ENCODE results near the gene NCLN.
"Not testable (repeated sequence)": the region's sequence is repeated elsewhere in the genome, so short reads cannot be mapped to it uniquely, and the experiment has no call there.

NCLN gene

DNA sequence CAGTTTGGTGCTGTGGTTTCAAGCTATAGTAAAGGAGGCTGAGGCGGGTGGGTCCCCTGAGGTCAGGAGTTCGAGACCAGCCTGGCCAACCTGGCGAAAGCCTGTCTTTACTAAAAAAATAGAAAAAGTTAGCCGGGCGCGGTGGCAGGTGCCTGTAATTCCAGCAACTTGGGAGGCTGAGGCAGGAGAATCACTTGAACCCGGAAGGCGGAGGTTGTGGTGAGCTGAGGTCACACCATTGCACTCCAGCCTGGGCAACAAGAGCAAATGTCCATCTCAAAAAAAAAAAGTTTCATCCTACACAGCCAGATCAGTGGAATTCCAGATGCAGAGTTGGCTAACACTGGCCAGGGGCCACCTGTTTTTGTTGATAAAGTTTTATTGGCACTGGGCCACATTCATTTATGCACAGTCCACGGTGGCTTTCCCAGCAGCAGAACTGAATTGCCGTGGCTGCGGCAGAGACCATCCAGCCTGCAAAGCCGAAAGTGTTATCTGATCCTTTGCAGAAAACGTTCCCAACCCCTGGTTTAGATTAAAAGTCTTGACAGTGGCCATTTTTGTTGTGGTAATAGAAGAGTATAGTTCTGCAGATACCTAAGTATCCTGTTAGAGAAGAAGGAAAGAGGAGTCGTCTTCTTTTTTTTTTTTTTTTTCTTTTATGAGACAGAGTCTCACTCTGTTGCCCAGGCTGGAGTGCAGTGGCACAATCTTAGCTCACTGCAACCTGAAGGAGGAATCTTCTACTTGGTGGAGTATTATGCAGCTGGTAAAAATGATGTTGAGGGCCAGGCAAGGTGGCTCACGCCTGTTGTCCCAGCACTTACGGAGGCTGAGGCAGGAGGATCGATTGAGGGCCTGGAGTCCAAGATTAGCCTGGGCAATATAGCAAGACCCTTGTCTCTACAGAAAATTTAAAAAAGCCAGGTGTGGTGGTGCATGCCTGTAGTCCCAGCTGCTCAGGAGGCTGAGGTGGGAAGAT, 8.7 kb downstream of the NCLN start:
- no peaks in the 10 kb centered on the region for H3K9me3 ChIP-seq (ENCODE audit: control insufficient read depth, low read length)
- no peaks in the 10 kb centered on the region for H3K27me3 ChIP-seq (replicated peaks; ENCODE audit: control insufficient read depth, insufficient read depth, low read length)
- H3K9ac ChIP-seq (ENCODE audit: low read length) = no peak overlapping the region
- H3K4me3 ChIP-seq (ENCODE audit: low read length) = no peak overlapping the region
- H3K4me1 ChIP-seq (ENCODE audit: control insufficient read depth, insufficient read depth, low read length) = no peaks in the 10 kb centered on the region
- no peak for DNase-seq (ENCODE audit: low read depth)
- H3K36me3 ChIP-seq (ENCODE audit: control insufficient read depth, insufficient read depth, low read length, severe bottlenecking) = peaks cover 28% of the 10 kb centered on the region

DNA sequence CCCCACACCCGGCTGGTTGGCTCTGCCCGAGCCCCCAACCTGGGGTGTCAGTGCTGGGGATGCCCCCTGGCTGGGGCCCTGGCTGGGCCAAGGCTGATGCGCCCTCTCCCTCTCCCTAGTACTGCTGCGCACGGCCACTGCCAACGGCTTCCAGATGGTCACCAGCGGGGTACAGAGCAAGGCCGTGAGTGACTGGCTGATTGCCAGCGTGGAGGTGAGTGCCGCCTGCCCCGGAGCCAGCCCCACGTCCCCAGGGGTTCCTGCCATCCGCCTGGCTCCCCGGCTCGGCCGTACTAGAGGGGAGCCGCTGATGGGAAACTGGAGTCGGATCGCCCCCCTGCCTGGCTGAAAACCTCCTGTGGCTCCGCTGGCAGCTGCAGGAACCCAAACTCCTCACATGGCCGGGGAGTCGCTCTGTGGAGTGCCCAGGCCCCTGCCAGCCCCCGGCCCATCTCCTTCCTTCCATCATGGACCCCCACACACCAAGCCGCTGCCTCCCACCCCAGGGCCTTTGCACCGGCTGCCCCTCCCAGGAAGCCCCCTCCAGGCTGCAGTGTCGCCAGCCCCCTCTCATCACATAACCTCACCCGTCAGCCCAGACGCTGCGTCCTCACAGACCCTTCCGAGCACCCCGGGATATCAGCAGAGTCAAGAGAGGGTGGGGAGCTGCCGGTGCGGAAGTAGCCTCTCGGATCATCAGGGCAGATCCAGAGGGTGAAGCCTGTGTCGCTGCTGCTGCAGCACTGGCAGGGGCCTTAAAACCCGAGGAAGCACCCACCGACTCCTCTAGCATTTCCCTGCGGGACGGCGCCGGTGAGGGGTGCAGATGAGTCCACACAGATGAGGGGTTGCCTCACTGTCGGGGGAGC, 10.6 kb downstream of the NCLN start:
- no peak for DNase-seq (ENCODE audit: low read depth)
- no peaks in the 10 kb centered on the region for H3K9me3 ChIP-seq (ENCODE audit: control insufficient read depth, low read length)
- H3K4me1 ChIP-seq (ENCODE audit: control insufficient read depth, insufficient read depth, low read length) = no peaks in the 10 kb centered on the region
- peaks cover 28% of the 10 kb centered on the region for H3K36me3 ChIP-seq (ENCODE audit: control insufficient read depth, insufficient read depth, low read length, severe bottlenecking)
- H3K4me3 ChIP-seq (ENCODE audit: low read length) = no peak overlapping the region
- H3K9ac ChIP-seq (ENCODE audit: low read length) = no peak overlapping the region
- no peaks in the 10 kb centered on the region for H3K27me3 ChIP-seq (replicated peaks; ENCODE audit: control insufficient read depth, insufficient read depth, low read length)

GRCh38 chr19:3196933-3197205, 11.1 kb downstream of the NCLN start:
- no peak overlapping the region for H3K9ac ChIP-seq (ENCODE audit: low read length)
- H3K4me1 ChIP-seq (ENCODE audit: control insufficient read depth, insufficient read depth, low read length) = no peaks in the 10 kb centered on the region
- no peak overlapping the region for H3K4me3 ChIP-seq (ENCODE audit: low read length)
- DNase-seq (ENCODE audit: low read depth) = no peak
- H3K36me3 ChIP-seq (ENCODE audit: control insufficient read depth, insufficient read depth, low read length, severe bottlenecking) = peaks cover 28% of the 10 kb centered on the region
- H3K27me3 ChIP-seq (replicated peaks; ENCODE audit: control insufficient read depth, insufficient read depth, low read length) = no peaks in the 10 kb centered on the region
- no peaks in the 10 kb centered on the region for H3K9me3 ChIP-seq (ENCODE audit: control insufficient read depth, low read length)

DNA sequence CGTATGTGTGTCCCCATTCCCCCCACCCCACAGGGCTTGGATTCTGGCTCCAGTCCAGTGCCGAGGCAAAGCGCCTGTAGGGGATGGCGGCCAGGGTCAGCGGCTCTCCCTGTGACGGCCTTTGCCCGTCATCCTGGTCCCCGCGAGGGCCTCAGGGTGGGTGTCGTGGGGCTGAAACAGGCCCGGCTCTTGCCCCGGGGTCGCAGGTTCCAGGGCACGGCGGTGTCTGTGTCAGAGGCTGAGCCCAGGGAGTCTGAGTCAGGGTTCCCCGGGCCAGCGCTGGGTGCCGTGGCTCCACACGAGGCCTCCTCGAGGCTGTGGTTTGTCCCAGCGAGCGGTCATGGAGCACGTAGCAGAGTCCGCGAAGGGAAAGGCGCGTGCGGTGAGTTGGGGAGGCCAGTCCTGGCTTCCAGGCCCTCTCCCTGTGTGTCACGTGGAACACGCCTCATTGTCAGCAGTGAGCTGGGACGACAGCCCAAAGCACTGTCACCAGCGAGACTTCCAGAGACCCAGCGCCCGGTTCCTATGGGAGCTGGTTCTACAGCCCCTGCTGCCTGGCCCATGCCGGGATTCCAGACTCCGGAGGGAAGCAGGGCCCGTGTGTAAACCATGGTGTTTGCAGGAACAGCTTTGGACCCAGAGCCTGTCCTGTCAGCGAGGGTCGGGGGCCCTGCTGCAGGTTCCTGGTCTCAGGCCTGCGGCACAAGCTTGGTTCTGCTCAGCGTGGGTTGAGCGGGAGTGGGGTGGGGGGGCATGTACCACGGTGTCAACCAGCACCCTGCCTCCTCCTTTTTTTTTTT, 13.4 kb downstream of the NCLN start:
- H3K9me3 ChIP-seq (ENCODE audit: control insufficient read depth, low read length) = no peaks in the 10 kb centered on the region
- no peak overlapping the region for H3K4me3 ChIP-seq (ENCODE audit: low read length)
- no peak overlapping the region for H3K9ac ChIP-seq (ENCODE audit: low read length)
- H3K27me3 ChIP-seq (replicated peaks; ENCODE audit: control insufficient read depth, insufficient read depth, low read length) = no peaks in the 10 kb centered on the region
- H3K36me3 ChIP-seq (ENCODE audit: control insufficient read depth, insufficient read depth, low read length, severe bottlenecking) = peaks cover 29% of the 10 kb centered on the region
- DNase-seq (ENCODE audit: low read depth) = no peak
- no peaks in the 10 kb centered on the region for H3K4me1 ChIP-seq (ENCODE audit: control insufficient read depth, insufficient read depth, low read length)

DNA sequence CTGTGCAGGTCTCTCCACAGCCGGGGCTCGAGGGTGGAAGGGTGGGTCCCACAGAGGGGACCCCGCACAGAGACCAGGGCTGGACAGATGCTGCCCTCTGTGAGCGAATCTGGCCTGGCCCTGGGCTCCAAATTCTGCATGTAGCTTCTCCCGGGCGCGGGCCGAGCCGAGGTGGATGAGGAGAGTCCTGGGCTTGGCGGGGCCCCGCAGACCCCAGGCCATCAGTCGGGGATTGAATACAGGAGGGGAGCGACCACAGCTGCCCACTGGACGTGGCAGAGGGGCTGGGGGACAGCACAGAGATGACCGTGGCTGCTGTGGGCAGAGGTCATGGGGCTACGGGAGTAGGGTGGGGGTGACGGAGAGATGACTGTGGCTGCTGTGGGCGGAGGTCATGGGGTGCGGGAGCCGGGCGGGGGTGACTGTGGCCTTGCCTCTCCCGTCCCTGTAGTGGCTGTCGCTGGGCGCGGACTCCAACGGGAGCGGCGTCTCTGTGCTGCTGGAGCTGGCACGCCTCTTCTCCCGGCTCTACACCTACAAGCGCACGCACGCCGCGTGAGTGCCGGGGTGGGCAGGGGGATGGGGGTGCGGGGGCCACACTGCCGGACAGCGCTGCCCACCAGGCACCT, 15.5 kb downstream of the NCLN start:
- no peak overlapping the region for H3K9ac ChIP-seq (ENCODE audit: low read length)
- H3K9me3 ChIP-seq (ENCODE audit: control insufficient read depth, low read length) = no peaks in the 10 kb centered on the region
- no peaks in the 10 kb centered on the region for H3K27me3 ChIP-seq (replicated peaks; ENCODE audit: control insufficient read depth, insufficient read depth, low read length)
- no peaks in the 10 kb centered on the region for H3K4me1 ChIP-seq (ENCODE audit: control insufficient read depth, insufficient read depth, low read length)
- H3K36me3 ChIP-seq (ENCODE audit: control insufficient read depth, insufficient read depth, low read length, severe bottlenecking) = peaks cover 39% of the 10 kb centered on the region
- H3K4me3 ChIP-seq (ENCODE audit: low read length) = no peak overlapping the region
- no peak for DNase-seq (ENCODE audit: low read depth)

DNA sequence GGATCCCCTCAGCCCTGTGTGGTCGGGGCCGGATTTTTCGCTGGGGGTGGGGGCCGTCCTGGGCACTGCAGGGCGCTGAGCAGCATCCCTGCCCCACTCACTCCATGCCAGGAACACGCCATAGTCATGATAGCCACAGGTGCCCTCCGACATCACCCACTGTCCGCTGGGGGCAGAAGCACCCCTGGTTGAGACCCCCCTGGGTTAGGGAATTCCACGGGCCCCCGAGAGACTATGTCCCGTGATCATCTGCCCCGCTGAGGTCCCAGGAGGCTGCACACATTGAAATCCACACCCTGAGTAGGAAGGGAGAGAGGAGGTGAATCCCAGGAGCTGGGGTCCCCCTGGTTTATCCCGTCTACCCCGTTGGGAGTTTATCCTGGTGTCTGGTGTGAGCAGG, 16.2 kb downstream of the NCLN start:
- Histone ChIP-seq H3K4me3 (ENCODE audit: low read length) (no peak overlapping the region), H3K9ac (ENCODE audit: low read length) (no peak overlapping the region), H3K4me1 (ENCODE audit: control insufficient read depth, insufficient read depth, low read length) (no peaks in the 10 kb centered on the region), H3K9me3 (ENCODE audit: control insufficient read depth, low read length) (no peaks in the 10 kb centered on the region), H3K36me3 (ENCODE audit: control insufficient read depth, insufficient read depth, low read length, severe bottlenecking) (peaks cover 40% of the 10 kb centered on the region), H3K27me3 (replicated peaks; ENCODE audit: control insufficient read depth, insufficient read depth, low read length) (no peaks in the 10 kb centered on the region)
- DNase-seq (ENCODE audit: low read depth) = no peak

GRCh38 chr19:3202346-3202745, 16.6 kb downstream of the NCLN start:
- no peak for DNase-seq (ENCODE audit: low read depth)
- H3K4me1 ChIP-seq (ENCODE audit: control insufficient read depth, insufficient read depth, low read length) = no peaks in the 10 kb centered on the region
- no peak overlapping the region for H3K9ac ChIP-seq (ENCODE audit: low read length)
- H3K4me3 ChIP-seq (ENCODE audit: low read length) = no peak overlapping the region
- peaks cover 44% of the 10 kb centered on the region for H3K36me3 ChIP-seq (ENCODE audit: control insufficient read depth, insufficient read depth, low read length, severe bottlenecking)
- H3K9me3 ChIP-seq (ENCODE audit: control insufficient read depth, low read length) = no peaks in the 10 kb centered on the region
- H3K27me3 ChIP-seq (replicated peaks; ENCODE audit: control insufficient read depth, insufficient read depth, low read length) = no peaks in the 10 kb centered on the region

DNA sequence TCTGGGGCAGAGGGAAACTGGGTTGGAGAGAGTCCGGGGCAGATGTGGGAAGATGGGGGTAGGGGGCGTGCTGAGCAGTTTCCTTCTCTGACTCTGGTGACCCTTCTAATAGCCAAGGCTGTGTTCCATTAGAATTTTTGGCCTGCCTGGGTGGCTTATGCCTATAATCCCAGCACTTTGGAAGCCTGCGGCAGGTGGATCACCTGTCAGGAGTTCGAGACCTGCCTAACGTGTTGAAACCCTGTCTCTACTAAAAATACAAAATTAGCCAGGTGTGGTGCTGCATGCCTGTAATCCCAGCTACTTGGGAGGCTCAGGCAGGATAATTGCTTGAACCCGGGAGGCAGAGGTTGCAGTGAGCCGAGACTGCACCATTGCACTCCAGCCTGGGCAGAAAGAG, 17.2 kb downstream of the NCLN start:
- H3K36me3 ChIP-seq (ENCODE audit: control insufficient read depth, insufficient read depth, low read length, severe bottlenecking) = peaks cover 50% of the 10 kb centered on the region
- not testable (repeated sequence) for H3K9me3 ChIP-seq (ENCODE audit: control insufficient read depth, low read length); H3K27me3 ChIP-seq (replicated peaks; ENCODE audit: control insufficient read depth, insufficient read depth, low read length); H3K4me3 ChIP-seq (ENCODE audit: low read length); H3K9ac ChIP-seq (ENCODE audit: low read length); H3K4me1 ChIP-seq (ENCODE audit: control insufficient read depth, insufficient read depth, low read length); DNase-seq (ENCODE audit: low read depth)

- Histone ChIP-seq H3K9ac (ENCODE audit: low read length) (no peak overlapping the region), H3K36me3 (ENCODE audit: control insufficient read depth, insufficient read depth, low read length, severe bottlenecking) (peaks cover 51% of the 10 kb centered on the region), H3K9me3 (ENCODE audit: control insufficient read depth, low read length) (no peaks in the 10 kb centered on the region), H3K4me3 (ENCODE audit: low read length) (no peak overlapping the region), H3K27me3 (replicated peaks; ENCODE audit: control insufficient read depth, insufficient read depth, low read length) (no peaks in the 10 kb centered on the region), H3K4me1 (ENCODE audit: control insufficient read depth, insufficient read depth, low read length) (no peaks in the 10 kb centered on the region)
- no peak for DNase-seq (ENCODE audit: low read depth)
Observed at GRCh38 chr19:3203805-3204645, 18.3 kb downstream of the NCLN start.

GRCh38 chr19:3204646-3205275, 19.0 kb downstream of the NCLN start:
- H3K27me3 ChIP-seq (replicated peaks; ENCODE audit: control insufficient read depth, insufficient read depth, low read length) = no peaks in the 10 kb centered on the region
- H3K9me3 ChIP-seq (ENCODE audit: control insufficient read depth, low read length) = no peaks in the 10 kb centered on the region
- no peak for DNase-seq (ENCODE audit: low read depth)
- peaks cover 48% of the 10 kb centered on the region for H3K36me3 ChIP-seq (ENCODE audit: control insufficient read depth, insufficient read depth, low read length, severe bottlenecking)
- H3K4me3 ChIP-seq (ENCODE audit: low read length) = no peak overlapping the region
- no peaks in the 10 kb centered on the region for H3K4me1 ChIP-seq (ENCODE audit: control insufficient read depth, insufficient read depth, low read length)
- no peak overlapping the region for H3K9ac ChIP-seq (ENCODE audit: low read length)
